Measurements from ENCODE around the gene CTNNA2. TPM values are rescaled to one million over a fixed set of nuclear protein-coding genes. Genes with fewer than 3 reads are reported as not detected.

CTNNA2 gene
- total RNA-seq, 1 experiment from 2014 or later: 5.5 TPM

DNA sequence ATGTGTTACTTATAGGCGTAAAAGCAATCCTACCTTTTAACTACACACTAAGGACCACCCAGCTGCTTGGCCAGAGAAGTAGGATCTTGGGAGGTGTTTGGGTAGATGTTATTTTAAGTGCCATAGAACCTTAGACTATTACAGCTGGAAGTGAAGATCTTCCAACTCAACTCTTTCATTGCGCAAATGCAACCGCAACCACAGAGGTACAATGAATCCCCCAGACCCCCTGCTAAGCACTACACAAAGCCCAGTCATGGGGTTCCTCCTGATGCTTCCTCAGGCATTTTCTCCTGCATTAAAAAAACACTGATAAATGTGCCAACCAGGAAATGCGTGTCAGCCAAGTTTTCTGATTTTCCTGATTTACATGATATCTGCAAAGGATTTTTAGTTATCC lies 545.7 kb downstream of the CTNNA2 start:
- Histone ChIP-seq H4K20me1 (ENCODE audit: control insufficient read depth, insufficient read depth, insufficient read length) (no peaks in the 10 kb centered on the region), H3T11ph (ENCODE audit: low read length) (no peak overlapping the region), H3K23ac (ENCODE audit: insufficient read length, low read depth, low read length) (no peak overlapping the region), H4K91ac (ENCODE audit: insufficient read length, low read depth, low read length) (no peak overlapping the region), H3K9ac (ENCODE audit: extremely low read depth, insufficient read length, low read length) (no peak overlapping the region), H3K9me3 (ENCODE audit: control insufficient read depth, low read depth, low read length) (no peaks in the 10 kb centered on the region), H3K23me2 (ENCODE audit: insufficient read length, low read depth, low read length, poor library complexity, severe bottlenecking) (no peaks in the 10 kb centered on the region), H3K27ac (ENCODE audit: insufficient read length, low read depth, low read length) (no peak overlapping the region), H3K4me2 (ENCODE audit: insufficient read depth, insufficient read length, low read length) (peak overlapping the region; percentile 1), H3K4ac (ENCODE audit: low read depth, low read length) (no peak overlapping the region), H3K4me1 (ENCODE audit: insufficient read depth, low read length) (peaks cover 14% of the 10 kb centered on the region; the same call in 1 of the 2 replicates), H3K27me3 (ENCODE audit: insufficient read depth, low read length) (no peaks in the 10 kb centered on the region), H2BK120ac (ENCODE audit: low read depth, low read length, poor library complexity, severe bottlenecking) (no peak overlapping the region), H2BK5ac (ENCODE audit: insufficient read length, low read length) (no peak overlapping the region), H4K5ac (ENCODE audit: insufficient read length, low read depth, low read length) (no peak overlapping the region), H3K18ac (ENCODE audit: insufficient read length, low read depth, low read length) (no peak overlapping the region), H2AK5ac (ENCODE audit: insufficient read length, low read length) (no peak overlapping the region), H2BK20ac (ENCODE audit: low read depth, low read length, poor library complexity, severe bottlenecking) (no peak overlapping the region), H4K8ac (replicated peaks; ENCODE audit: insufficient read length, low read depth, low read length) (no peak overlapping the region), H2BK15ac (ENCODE audit: low read depth, low read length) (no peak overlapping the region), H3K14ac (ENCODE audit: insufficient read depth, low read length) (no peak overlapping the region), H3K79me1 (ENCODE audit: insufficient read depth, low read depth, low read length, poor library complexity, severe bottlenecking) (no peaks in the 10 kb centered on the region), H3K56ac (ENCODE audit: insufficient read length, low read depth, low read length) (no peak overlapping the region), H2BK12ac (ENCODE audit: insufficient read length, low read depth, low read length) (no peak overlapping the region), H2AFZ (ENCODE audit: low read length) (no peak overlapping the region), H3K79me2 (ENCODE audit: insufficient read depth, low read length) (no peaks in the 10 kb centered on the region)
- DNase-seq: peak; percentile 31
- no peaks in the 10 kb centered on the region for H3K36me3 Mint-ChIP-seq (ENCODE audit: insufficient read depth in 1 of 3, low read depth in 3 of 3)
- TF ChIP-seq, protein P1, sequence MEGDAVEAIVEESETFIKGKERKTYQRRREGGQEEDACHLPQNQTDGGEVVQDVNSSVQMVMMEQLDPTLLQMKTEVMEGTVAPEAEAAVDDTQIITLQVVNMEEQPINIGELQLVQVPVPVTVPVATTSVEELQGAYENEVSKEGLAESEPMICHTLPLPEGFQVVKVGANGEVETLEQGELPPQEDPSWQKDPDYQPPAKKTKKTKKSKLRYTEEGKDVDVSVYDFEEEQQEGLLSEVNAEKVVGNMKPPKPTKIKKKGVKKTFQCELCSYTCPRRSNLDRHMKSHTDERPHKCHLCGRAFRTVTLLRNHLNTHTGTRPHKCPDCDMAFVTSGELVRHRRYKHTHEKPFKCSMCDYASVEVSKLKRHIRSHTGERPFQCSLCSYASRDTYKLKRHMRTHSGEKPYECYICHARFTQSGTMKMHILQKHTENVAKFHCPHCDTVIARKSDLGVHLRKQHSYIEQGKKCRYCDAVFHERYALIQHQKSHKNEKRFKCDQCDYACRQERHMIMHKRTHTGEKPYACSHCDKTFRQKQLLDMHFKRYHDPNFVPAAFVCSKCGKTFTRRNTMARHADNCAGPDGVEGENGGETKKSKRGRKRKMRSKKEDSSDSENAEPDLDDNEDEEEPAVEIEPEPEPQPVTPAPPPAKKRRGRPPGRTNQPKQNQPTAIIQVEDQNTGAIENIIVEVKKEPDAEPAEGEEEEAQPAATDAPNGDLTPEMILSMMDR (conservative IDR thresholded peaks at IDR 0.05): no peak
- peaks cover 33% of the 10 kb centered on the region in 2 experiments for H3K4me1 Mint-ChIP-seq
- no CpG with 5 or more reads among the region's 4 CpGs for WGBS (ENCODE audit: extremely low coverage, insufficient read length, low lambda C conversion rate)
- no peaks in the 10 kb centered on the region; the same call in 1 of the 2 replicates for H3K27me3 Mint-ChIP-seq (ENCODE audit: low read depth)
- H3K4me3 Mint-ChIP-seq: no peak overlapping the region
- H3K27ac Mint-ChIP-seq: peak overlapping the region in 1 of 3 experiments; percentile 12; a peak in 1 of 7 replicates
- no peaks in the 10 kb centered on the region for H3K9me3 Mint-ChIP-seq

Measured in H9 (cell line).